ENCODE results near the gene ENKUR.
"Not testable (repeated sequence)": the region's sequence is repeated elsewhere in the genome, so short reads cannot be mapped to it uniquely, and the experiment has no call there.

ENKUR gene

GRCh38 chr10:24979685-24980084 lies 36.3 kb downstream of the ENKUR start:
- FAIRE-seq = no peak

GRCh38 chr10:24974976-24975375 lies 41.0 kb downstream of the ENKUR start:
- FAIRE-seq (no peak), DNase-seq (ENCODE audit: insufficient read length, low spot score) (no peak)

More at GRCh38 chr10:24979685-24980084, 36.3 kb downstream of the ENKUR start:
- DNase-seq (ENCODE audit: insufficient read length, low spot score) = no peak

- FAIRE-seq = no peak
- no peak for DNase-seq (ENCODE audit: insufficient read length, low spot score)
Observed at GRCh38 chr10:24973163-24973562, 42.8 kb downstream of the ENKUR start.

GRCh38 chr10:24971374-24971773 lies 44.6 kb downstream of the ENKUR start:
- DNase-seq (ENCODE audit: insufficient read length, low spot score) = no peak

GRCh38 chr10:24969841-24970281 lies 46.1 kb downstream of the ENKUR start:
- FAIRE-seq = no peak
- no peak for DNase-seq (ENCODE audit: insufficient read length, low spot score)

More at GRCh38 chr10:24971374-24971773, 44.6 kb downstream of the ENKUR start:
- no peak for FAIRE-seq

GRCh38 chr10:24968951-24969350 lies 47.0 kb downstream of the ENKUR start:
- not testable (repeated sequence) for FAIRE-seq; DNase-seq (ENCODE audit: insufficient read length, low spot score)

GRCh38 chr10:24968349-24968748 lies 47.6 kb downstream of the ENKUR start:
- no peak for DNase-seq (ENCODE audit: insufficient read length, low spot score)
- no peak for FAIRE-seq

GRCh38 chr10:24966962-24967481 lies 48.9 kb downstream of the ENKUR start:
- no peak for DNase-seq (ENCODE audit: insufficient read length, low spot score)
- no peak for FAIRE-seq

- FAIRE-seq = no peak
- DNase-seq (ENCODE audit: insufficient read length, low spot score) = no peak
Observed at GRCh38 chr10:24965051-24965450, 50.9 kb downstream of the ENKUR start.

- DNase-seq (ENCODE audit: insufficient read length, low spot score) = no peak
- FAIRE-seq = no peak
Observed at GRCh38 chr10:24963521-24964041, 52.4 kb downstream of the ENKUR start.

- FAIRE-seq (no peak), DNase-seq (ENCODE audit: insufficient read length, low spot score) (no peak)
Observed at GRCh38 chr10:24962995-24963394, 53.0 kb downstream of the ENKUR start.

GRCh38 chr10:24961582-24961981 lies 54.4 kb downstream of the ENKUR start:
- no peak for FAIRE-seq
- DNase-seq (ENCODE audit: insufficient read length, low spot score) = no peak

- FAIRE-seq = no peak
- no peak for DNase-seq (ENCODE audit: insufficient read length, low spot score)
Observed at GRCh38 chr10:24959382-24959730, 56.6 kb downstream of the ENKUR start.

- FAIRE-seq = no peak
Observed at GRCh38 chr10:24958721-24959381, 57.1 kb downstream of the ENKUR start.

GRCh38 chr10:24958091-24958720 lies 57.8 kb downstream of the ENKUR start:
- no peak for DNase-seq (ENCODE audit: insufficient read length, low spot score)
- no peak for FAIRE-seq

More at GRCh38 chr10:24958721-24959381, 57.1 kb downstream of the ENKUR start:
- DNase-seq (ENCODE audit: insufficient read length, low spot score) = no peak

GRCh38 chr10:24957624-24958051 lies 58.3 kb downstream of the ENKUR start:
- FAIRE-seq; DNase-seq (ENCODE audit: insufficient read length, low spot score): not testable (repeated sequence)

GRCh38 chr10:24953675-24954074 lies 62.3 kb downstream of the ENKUR start:
- no peak for DNase-seq (ENCODE audit: insufficient read length, low spot score)
- FAIRE-seq = no peak

- FAIRE-seq = no peak
- DNase-seq (ENCODE audit: insufficient read length, low spot score) = peak; percentile 54
Observed at GRCh38 chr10:24952707-24953645, 63.0 kb downstream of the ENKUR start.

GRCh38 chr10:24952143-24952706 lies 63.7 kb downstream of the ENKUR start, which contains the start of gene PRTFDC1:
Gene PRTFDC1, minus strand, starts transcription at chr10:24952606. Its CDS starts 31 bp downstream, at chr10:24952575.
- FAIRE-seq (no peak), DNase-seq (ENCODE audit: insufficient read length, low spot score) (peak; percentile 28)
